Stimulated activated CD8-positive, alpha-beta memory T cell treated with anti-CD3 and anti-CD28 coated beads, Interleukin-12 subunit alpha, Interleukin-12 subunit beta, amount 100 ng/mL, for 1 hour (primary cell): ENCODE data around the gene KLHL34.

ENCODE experiments used
- DNase-seq: peaks from one replicate; pipeline ENCODE4 v3.0.0-alpha.2; 2020; ENCODE audit warnings: low read depth

KLHL34 gene

GRCh38 chrX:21658152-21658737 lies at the start of gene KLHL34:
KLHL34 (minus strand) TSS chrX:21658330; CDS start chrX:21657788, 542 bp downstream.
- DNase-seq, result no peak

- no peak for DNase-seq
Observed at GRCh38 chrX:21705225-21705624, 47.1 kb upstream of the KLHL34 start.

GRCh38 chrX:21702725-21703124 lies 44.6 kb upstream of the KLHL34 start:
- no peak for DNase-seq

DNA sequence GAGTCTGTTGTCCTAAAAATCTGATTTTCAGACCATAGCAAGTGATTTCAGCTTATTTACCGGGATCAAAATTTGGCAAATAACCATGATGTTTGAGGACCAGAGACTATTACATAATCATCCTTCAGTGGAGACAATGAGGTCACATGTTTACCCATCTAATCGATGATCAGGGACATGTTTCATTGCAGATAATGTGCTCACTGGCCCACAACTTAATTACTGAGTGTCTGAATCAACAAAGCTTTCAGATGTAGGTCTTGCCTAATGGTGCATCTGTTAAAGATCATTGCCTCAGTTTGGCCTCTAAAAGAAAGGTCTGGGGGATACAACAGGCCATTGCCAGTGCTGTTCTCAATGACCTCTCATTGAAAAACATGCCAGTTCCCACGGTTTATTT lies 42.8 kb upstream of the KLHL34 start:
- DNase-seq, result no peak

DNA sequence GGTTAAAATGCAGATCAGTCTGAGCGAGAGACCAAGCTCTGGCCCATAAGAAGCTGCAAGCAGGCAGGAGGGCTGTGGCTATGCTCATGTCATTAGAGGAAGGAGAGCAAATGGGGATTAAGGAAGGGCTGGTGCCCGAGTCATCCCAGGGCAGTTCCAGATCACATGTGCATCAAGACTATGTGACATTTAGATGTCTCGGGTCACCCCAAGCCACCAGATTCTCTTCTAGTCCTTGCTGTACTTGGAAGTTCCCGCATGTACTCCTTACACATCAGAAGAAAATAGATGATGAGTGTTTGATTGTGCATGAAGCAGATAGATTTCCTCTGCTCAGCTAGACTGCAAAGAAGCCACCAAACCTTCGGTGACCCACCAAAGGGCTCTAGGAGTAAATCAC lies 42.1 kb upstream of the KLHL34 start:
- no peak for DNase-seq

DNA sequence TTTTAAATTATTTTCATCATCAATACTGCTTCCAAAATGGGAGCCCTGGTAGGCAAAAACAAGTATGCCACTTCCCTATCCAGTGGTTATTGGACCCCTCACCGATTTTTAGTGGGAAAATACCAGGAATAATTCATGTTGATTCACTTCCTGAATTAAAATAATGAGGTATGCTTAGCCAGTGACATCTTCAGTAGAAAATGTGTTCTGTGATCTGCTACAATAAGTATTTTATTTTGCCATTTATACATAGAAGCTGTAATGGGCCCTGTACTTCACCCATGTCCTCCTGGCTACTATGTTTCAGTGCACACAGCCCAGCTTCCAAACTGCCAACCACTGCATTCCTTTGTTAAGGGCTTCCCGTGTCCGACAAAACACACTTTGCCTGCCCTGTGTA lies 41.0 kb upstream of the KLHL34 start:
- no peak for DNase-seq

- no peak for DNase-seq
Observed at GRCh38 chrX:21698272-21698671, 40.1 kb upstream of the KLHL34 start.

GRCh38 chrX:21691512-21692018 lies 33.4 kb upstream of the KLHL34 start:
- DNase-seq, result no peak

DNA sequence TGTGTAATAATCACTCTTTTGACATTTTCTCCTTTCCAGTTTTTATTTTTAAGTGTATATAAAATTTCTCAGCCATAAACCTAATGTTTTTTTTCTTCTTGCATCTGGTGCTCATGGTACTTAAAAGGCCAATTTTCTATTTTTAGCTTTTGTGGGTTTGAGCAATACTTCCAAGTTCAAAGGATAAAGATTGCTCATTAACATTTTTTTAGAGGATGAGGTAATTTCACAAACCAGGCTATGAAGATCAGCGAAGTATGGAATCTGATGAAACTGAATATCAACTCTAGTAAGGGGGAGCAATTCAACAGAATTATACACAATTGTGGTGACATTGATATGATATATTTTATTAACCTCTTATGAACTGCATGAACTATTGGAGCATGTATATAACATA lies 25.8 kb upstream of the KLHL34 start:
- no peak for DNase-seq

DNA sequence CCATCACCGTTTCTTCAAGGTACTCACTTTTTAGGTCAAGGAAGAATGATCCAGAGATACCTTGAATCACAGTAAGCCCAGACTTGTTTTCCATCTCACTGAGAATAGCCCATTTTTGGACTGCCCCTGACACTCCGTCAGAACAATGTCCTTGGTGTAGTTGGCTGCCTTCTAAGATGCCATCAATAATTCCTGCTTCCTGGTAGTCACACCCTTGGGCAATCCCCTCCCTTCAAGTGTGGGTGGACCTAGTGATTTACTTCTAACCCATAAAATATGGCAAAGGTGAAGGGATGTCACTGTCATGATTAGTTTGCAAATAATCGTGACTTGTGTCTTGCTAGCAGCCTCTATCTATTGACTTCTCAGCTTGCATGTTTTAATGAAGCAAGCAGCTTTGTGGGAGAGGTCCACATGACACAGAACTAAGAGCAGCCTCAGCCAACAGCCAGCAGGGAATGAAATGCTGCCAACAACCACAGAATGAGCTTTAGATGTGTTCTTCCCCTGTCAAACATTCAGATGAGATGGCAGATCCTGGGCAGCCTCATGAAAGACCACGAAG lies 20.0 kb upstream of the KLHL34 start:
- DNase-seq, result no peak

GRCh38 chrX:21675931-21676330 lies 17.8 kb upstream of the KLHL34 start:
- DNase-seq, result no peak

- DNase-seq, result no peak
Observed at GRCh38 chrX:21674430-21675186, 16.5 kb upstream of the KLHL34 start.

DNA sequence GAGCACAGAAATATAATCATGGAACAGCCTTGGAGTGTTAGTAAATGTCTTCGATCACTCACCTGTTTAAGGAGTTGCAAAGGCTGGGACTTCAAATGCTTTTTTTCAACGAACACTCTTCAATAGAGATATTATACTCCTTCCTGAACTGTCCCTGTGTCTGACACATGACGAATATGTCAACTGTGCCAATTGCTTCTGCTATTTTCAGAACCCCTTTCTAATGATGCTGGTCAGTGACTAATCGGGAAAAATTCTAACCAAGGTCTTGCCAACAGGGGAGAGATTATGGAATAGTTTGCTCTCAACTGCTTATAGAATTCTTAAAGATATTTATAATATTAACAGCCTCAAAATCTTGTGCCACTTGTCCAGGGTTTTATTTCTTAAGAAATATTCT lies 8.5 kb upstream of the KLHL34 start:
- no peak for DNase-seq

DNA sequence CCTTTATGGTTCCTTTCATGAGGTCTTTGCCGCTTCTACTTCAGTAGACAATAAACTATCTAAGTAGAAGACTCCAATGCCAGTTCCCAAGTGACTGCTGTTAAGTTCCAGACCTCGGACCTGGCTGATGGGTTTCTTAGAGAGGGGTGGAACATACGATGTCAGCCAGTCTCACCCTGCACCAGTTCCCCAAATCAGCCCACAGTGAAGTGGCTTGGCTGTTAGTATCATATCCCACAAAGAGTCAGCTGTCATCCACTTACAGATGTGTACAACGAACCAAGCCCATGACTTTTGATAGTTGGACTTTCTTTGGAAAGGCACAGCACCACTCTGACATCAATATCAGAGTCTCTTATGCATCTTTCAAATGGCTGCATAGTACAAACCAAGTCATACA lies 8.1 kb upstream of the KLHL34 start:
- no peak for DNase-seq

GRCh38 chrX:21662761-21663160 lies 4.6 kb upstream of the KLHL34 start:
- no peak for DNase-seq

DNA sequence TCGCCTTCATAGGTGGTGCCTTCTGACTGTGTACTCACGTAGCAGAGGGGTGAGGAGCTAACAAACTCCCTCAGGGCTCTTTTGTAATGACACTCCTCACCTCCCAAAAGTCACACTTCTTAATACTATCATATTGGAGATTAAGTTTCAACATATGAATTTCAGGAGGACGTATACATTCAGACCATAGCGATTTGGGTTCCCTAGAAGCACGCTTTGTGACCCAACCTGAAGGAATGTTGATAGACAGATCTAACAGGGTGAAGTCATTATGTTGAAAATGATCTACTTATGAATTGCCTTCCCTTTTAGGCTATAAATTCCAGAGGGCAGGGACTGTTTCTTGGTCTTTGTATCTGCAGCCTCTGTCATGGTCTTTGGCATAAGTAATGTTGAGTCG lies 3.2 kb upstream of the KLHL34 start:
- no peak for DNase-seq

DNA sequence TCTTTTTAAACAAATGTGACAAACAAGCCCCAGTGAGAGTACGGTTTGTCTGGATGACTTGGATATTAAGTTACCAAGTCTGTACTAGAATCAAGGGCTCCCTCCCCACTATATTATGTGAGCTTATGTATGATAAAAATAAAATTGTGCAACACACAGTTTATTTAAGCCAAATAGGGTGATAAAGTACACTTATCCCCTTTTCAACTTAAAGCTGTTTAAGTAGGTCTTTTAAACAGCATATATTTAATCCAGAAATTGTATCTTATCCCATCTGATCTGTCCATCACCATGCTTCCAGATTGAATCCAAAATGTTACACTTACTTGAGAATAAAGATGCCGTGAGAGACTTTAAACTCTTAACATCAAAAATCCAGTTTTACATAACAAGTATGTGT lies 2.0 kb upstream of the KLHL34 start:
- no peak for DNase-seq

GRCh38 chrX:21659320-21659719 lies 1.2 kb upstream of the KLHL34 start:
- DNase-seq, result no peak

GRCh38 chrX:21658746-21659145 lies 616 bp upstream of the KLHL34 start:
- no peak for DNase-seq

DNA sequence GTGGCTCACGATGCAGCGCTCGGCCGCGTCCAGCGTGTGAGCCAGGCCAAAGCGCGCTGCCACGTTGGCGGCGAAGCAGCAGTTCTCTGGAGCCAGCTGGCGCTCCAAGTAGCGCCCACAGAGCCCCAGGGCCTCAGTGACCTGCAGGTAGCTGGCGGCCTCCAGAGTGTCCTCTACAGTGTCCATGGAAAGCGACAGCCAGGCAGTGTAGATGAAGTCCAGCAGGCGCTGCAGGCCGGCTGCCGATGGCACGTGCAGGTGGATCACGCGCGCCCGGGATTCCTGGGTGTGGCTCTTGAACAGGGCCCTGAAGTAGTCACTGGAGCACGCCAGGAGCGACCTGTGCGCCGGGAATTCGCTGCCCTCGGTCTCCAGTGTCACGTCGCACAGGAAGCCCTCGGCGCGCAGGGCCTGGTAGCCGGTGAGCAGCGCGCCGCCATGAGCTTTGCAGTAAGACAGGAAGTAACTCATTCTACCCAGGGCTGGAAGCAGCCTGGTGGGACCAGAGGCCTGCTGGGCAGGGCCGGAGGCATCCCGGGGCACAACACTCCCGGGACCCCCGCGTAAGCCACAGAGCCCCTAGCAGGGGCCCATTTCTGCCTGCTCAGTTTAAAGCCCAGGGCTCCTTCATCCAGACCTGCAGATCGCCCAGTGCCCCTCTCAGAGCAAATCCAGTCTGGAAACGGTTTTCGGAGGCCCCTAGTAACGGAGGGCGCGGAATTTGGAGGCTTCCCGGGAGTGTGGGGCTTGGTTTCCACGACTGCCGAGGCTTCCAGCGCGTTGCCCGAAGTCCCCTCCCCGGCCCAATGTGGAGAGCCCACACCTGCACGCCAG lies 595 bp downstream of the KLHL34 start:
- DNase-seq, result no peak

GRCh38 chrX:21656587-21657317 lies 1.4 kb downstream of the KLHL34 start:
- no peak for DNase-seq
